Natural killer cell (primary cell): ENCODE measurements around the gene UBXN11. TPM values are rescaled to one million over a fixed set of nuclear protein-coding genes. Genes with fewer than 3 reads are reported as not detected.

ENCODE experiments used
- ATAC-seq, 3 donors: fragments of 150-1000 bp in 2 of 3; fragments of 200-7000 bp in 1 of 3; cut with Tn5 transposase; 1 replicate in 1 of 3; 2 replicates in 2 of 3; pipeline ENCODE4 v1.10.0; 2021; ENCODE audit warnings: mild to moderate bottlenecking in 2 of 3, moderate library complexity in 2 of 3
- DNase-seq, 2 donors: peaks; one replicate each; pipeline versions ENCODE4 v3.0.0 to v3.0.0-alpha.2; 2013 to 2021; ENCODE audit warnings: mixed read lengths in 1 of 2
- H3K27ac ChIP-seq: one replicate; pipeline ENCODE4 v1.5.1; 2013; ENCODE audit warnings: mild to moderate bottlenecking, low read length
- H3K27me3 ChIP-seq: one replicate; pipeline ENCODE4 v1.6.1; 2013; ENCODE audit warnings: low read length; ENCODE audit not compliant: control insufficient read depth, insufficient read depth
- H3K36me3 ChIP-seq: one replicate; pipeline ENCODE4 v1.6.1; 2013; ENCODE audit warnings: low read length; ENCODE audit not compliant: control insufficient read depth, insufficient read depth
- H3K4me1 ChIP-seq: one replicate; pipeline ENCODE4 v1.6.1; 2013; ENCODE audit warnings: low read length; ENCODE audit not compliant: control insufficient read depth, insufficient read depth
- H3K4me3 ChIP-seq: one replicate; pipeline ENCODE4 v1.5.1; 2013; ENCODE audit warnings: low read length
- H3K9me3 ChIP-seq: one replicate; pipeline ENCODE4 v1.6.1; 2013; ENCODE audit warnings: low read length; ENCODE audit not compliant: control insufficient read depth, insufficient read depth
- H3K27ac Mint-ChIP-seq, 2 donors: one replicate each; pipeline ENCODE4 v1.8.0; 2022; ENCODE audit warnings: mild to moderate bottlenecking in 2 of 2, mixed read lengths in 2 of 2, moderate library complexity in 1 of 2
- H3K27me3 Mint-ChIP-seq, 2 donors: one replicate each; pipeline ENCODE4 v1.8.0; 2022; ENCODE audit warnings: low read depth in 2 of 2, mixed read lengths in 2 of 2
- H3K36me3 Mint-ChIP-seq: one replicate; pipeline ENCODE4 v1.8.0; 2022; ENCODE audit warnings: mixed read lengths
- H3K4me1 Mint-ChIP-seq, 2 donors: one replicate each; pipeline ENCODE4 v1.8.0; 2022; ENCODE audit warnings: mixed read lengths in 2 of 2
- H3K4me3 Mint-ChIP-seq: one replicate; pipeline ENCODE4 v1.8.0; 2022; ENCODE audit warnings: mild to moderate bottlenecking, moderate library complexity, mixed read lengths
- H3K9me3 Mint-ChIP-seq, 2 donors: one replicate each; pipeline ENCODE4 v1.8.0; 2022; ENCODE audit warnings: mixed read lengths in 2 of 2
- CTCF ChIP-seq: fragments of 200-600 bp; IDR thresholded peaks from one replicate; pipeline ENCODE4 v1.8.0; 2022; ENCODE audit warnings: antibody characterized with exemption
- WGBS: methylation state at CpG from one replicate; pipeline ENCODE4 v1.1.7; 2013; ENCODE audit warnings: missing lambda C conversion rate; ENCODE audit not compliant: insufficient coverage; 5-methylcytosine and 5-hydroxymethylcytosine counted together
- intact Hi-C: fragments of 100-400 bp; cut with micrococcal nuclease; formaldehyde crosslinking; loops from one replicate; pipeline ENCODE4 v1.14.2; 2022
- total RNA-seq, 4 donors: library from RNA; stranded (reverse); fragments of 120-200 nt in 1 of 4; gene quantifications; one replicate each; pipeline versions ENCODE4 v1.2.3 to v1.2.4, GENCODE V29; 2013 to 2022

Gene UBXN11
- total RNA-seq, 3 donors from 2014 or later (not counting 1 experiment from before 2014, with no cell fraction given), result 22.7 to 32.0 (median 31.7) TPM

GRCh38 chr1:26349877-26350244 lies 43.4 kb upstream of the UBXN11 start:
- Histone ChIP-seq H3K36me3 (no peaks in the 10 kb centered on the region), H3K4me1 (no peaks in the 10 kb centered on the region), H3K4me3 (no peak overlapping the region), H3K27ac (no peak overlapping the region), H3K9me3 (no peaks in the 10 kb centered on the region), H3K27me3 (no peaks in the 10 kb centered on the region)
- WGBS, result 83% methylated on average over 5 of the region's 5 CpGs
- H3K27me3 Mint-ChIP-seq, result peaks cover 0 to 19% of the 10 kb centered on the region in 2 donors
- H3K27ac Mint-ChIP-seq, result no peak overlapping the region
- no peak for TF ChIP-seq CTCF
- peaks cover 0 to 7% of the 10 kb centered on the region in 2 donors for H3K4me1 Mint-ChIP-seq
- no peak for DNase-seq
- no peak overlapping the region for H3K4me3 Mint-ChIP-seq
- H3K9me3 Mint-ChIP-seq, result no peaks in the 10 kb centered on the region
- H3K36me3 Mint-ChIP-seq, result no peaks in the 10 kb centered on the region
- ATAC-seq, result no peak
- intact Hi-C loops, result no loop called here

GRCh38 chr1:26349188-26349876 lies 42.9 kb upstream of the UBXN11 start:
- Histone ChIP-seq H3K27me3 (no peaks in the 10 kb centered on the region), H3K27ac (no peak overlapping the region), H3K36me3 (no peaks in the 10 kb centered on the region), H3K4me3 (no peak overlapping the region), H3K4me1 (no peaks in the 10 kb centered on the region), H3K9me3 (no peaks in the 10 kb centered on the region)
- no peak overlapping the region for H3K27ac Mint-ChIP-seq
- no peak for DNase-seq
- TF ChIP-seq CTCF, result no peak
- no peak overlapping the region for H3K4me3 Mint-ChIP-seq
- H3K4me1 Mint-ChIP-seq, result peaks cover 0 to 7% of the 10 kb centered on the region in 2 donors
- no peaks in the 10 kb centered on the region for H3K36me3 Mint-ChIP-seq
- 92% methylated on average over 7 of the region's 7 CpGs for WGBS
- no peak for ATAC-seq
- H3K9me3 Mint-ChIP-seq, result no peaks in the 10 kb centered on the region
- peaks cover 0 to 19% of the 10 kb centered on the region in 2 donors for H3K27me3 Mint-ChIP-seq
- intact Hi-C loops, result no loop called here

GRCh38 chr1:26346274-26347033 lies 40.0 kb upstream of the UBXN11 start:
- Histone ChIP-seq H3K9me3 (no peaks in the 10 kb centered on the region), H3K4me3 (no peak overlapping the region), H3K27ac (no peak overlapping the region), H3K27me3 (no peaks in the 10 kb centered on the region), H3K36me3 (no peaks in the 10 kb centered on the region), H3K4me1 (no peaks in the 10 kb centered on the region)
- intact Hi-C loops, result no loop called here
- DNase-seq (no peak), ATAC-seq (no peak)
- TF ChIP-seq CTCF, result no peak
- Mint-ChIP-seq H3K36me3 (no peaks in the 10 kb centered on the region), H3K4me3 (no peak overlapping the region), H3K9me3 (no peaks in the 10 kb centered on the region), H3K27me3 (peaks cover 0 to 20% of the 10 kb centered on the region in 2 donors), H3K27ac (no peak overlapping the region), H3K4me1 (peaks cover 0 to 7% of the 10 kb centered on the region in 2 donors)
- 71% methylated on average over 10 of the region's 10 CpGs for WGBS
